PC-3 (cell line): Measurements from ENCODE around the gene FRZB.

ENCODE experiments used
- EZH2 ChIP-seq: fragments of 300-600 bp; sonication (generic); IDR thresholded peaks from one replicate; pipeline ENCODE4 v1.6.1; 2017; ENCODE audit warnings: antibody characterized with exemption, mild to moderate bottlenecking, low read length; ENCODE audit not compliant: unreplicated experiment
- TF ChIP-seq, protein P1 (sequence below): fragments of 300-600 bp; sonication (generic); conservative IDR thresholded peaks from 2 replicates; pipeline ENCODE4 v1.5.1; 2017; ENCODE audit warnings: antibody characterized with exemption, low read depth, mild to moderate bottlenecking, low read length

DNA sequence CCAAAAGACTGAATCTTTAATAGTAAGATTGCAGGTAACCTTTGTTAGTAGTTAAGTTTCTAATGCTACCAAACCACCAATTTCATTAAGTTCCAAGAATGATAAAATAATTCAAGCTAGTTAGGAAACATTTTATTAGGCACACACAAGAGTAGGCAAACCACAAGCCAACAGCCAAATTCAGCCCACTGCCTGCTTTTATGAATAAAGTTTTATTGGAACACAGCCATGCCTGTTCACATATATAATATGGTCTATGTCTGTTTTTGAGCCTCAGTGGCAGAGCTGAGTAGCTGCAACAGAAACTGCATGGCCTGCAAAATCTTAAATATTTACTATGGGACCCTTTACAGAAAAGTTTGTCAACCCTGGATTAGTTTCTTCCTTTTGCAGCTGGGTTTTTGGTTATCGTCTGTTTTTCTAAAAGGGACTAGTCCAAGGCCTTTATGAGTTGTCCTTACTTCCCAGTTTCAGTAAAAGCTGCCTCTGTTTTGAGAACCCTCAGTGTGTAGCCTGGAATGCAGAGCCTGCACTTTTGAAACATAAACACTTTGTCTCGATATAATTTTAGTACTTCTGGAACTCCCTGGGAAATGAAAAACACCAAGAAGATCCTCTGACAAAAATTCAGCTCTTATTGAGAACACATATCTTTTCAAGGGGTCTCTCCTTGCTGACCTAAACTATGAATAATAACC, 39.1 kb downstream of the FRZB start:
- TF ChIP-seq EZH2, result no peak
- TF ChIP-seq, protein P1, sequence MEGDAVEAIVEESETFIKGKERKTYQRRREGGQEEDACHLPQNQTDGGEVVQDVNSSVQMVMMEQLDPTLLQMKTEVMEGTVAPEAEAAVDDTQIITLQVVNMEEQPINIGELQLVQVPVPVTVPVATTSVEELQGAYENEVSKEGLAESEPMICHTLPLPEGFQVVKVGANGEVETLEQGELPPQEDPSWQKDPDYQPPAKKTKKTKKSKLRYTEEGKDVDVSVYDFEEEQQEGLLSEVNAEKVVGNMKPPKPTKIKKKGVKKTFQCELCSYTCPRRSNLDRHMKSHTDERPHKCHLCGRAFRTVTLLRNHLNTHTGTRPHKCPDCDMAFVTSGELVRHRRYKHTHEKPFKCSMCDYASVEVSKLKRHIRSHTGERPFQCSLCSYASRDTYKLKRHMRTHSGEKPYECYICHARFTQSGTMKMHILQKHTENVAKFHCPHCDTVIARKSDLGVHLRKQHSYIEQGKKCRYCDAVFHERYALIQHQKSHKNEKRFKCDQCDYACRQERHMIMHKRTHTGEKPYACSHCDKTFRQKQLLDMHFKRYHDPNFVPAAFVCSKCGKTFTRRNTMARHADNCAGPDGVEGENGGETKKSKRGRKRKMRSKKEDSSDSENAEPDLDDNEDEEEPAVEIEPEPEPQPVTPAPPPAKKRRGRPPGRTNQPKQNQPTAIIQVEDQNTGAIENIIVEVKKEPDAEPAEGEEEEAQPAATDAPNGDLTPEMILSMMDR, result no peak
